NCI-H2029 (cell line): ENCODE results near the gene ATP6V1F.
A peak's percentile ranks its signal among the peaks of the same experiment; 100 is the strongest.

ENCODE experiments used
- DNase-seq: peaks from one replicate; lab custom pipeline; 2025; lab: John Stamatoyannopoulos, UW

The ATP6V1F gene

GRCh38 chr7:128869138-128869943 lies 6.7 kb downstream of the ATP6V1F start:
- peak; percentile 32 for DNase-seq

GRCh38 chr7:128869944-128870285 lies 7.3 kb downstream of the ATP6V1F start:
- no peak for DNase-seq

GRCh38 chr7:128871050-128871449 lies 8.4 kb downstream of the ATP6V1F start:
- no peak for DNase-seq

- no peak for DNase-seq
Measured at GRCh38 chr7:128872394-128872824, 9.8 kb downstream of the ATP6V1F start.

GRCh38 chr7:128873234-128873633 lies 10.6 kb downstream of the ATP6V1F start:
- no peak for DNase-seq

GRCh38 chr7:128874140-128875031 lies 11.7 kb downstream of the ATP6V1F start:
- peak; percentile 85 for DNase-seq

- no peak for DNase-seq
Measured at GRCh38 chr7:128875523-128875948, 12.9 kb downstream of the ATP6V1F start.

- DNase-seq = no peak
Measured at GRCh38 chr7:128876127-128876526, 13.5 kb downstream of the ATP6V1F start.

- DNase-seq = no peak
Measured at GRCh38 chr7:128876586-128876977, 13.9 kb downstream of the ATP6V1F start.

GRCh38 chr7:128876978-128877755 lies 14.5 kb downstream of the ATP6V1F start:
- no peak for DNase-seq

GRCh38 chr7:128877756-128878120 lies 15.1 kb downstream of the ATP6V1F start:
- no peak for DNase-seq

- DNase-seq = no peak
Measured at GRCh38 chr7:128878226-128879105, 15.8 kb downstream of the ATP6V1F start.

GRCh38 chr7:128879461-128879938 lies 16.8 kb downstream of the ATP6V1F start:
- no peak for DNase-seq

GRCh38 chr7:128879939-128880746 lies 17.5 kb downstream of the ATP6V1F start:
- peak; percentile 55 for DNase-seq

- no peak for DNase-seq
Measured at GRCh38 chr7:128880791-128881457, 18.3 kb downstream of the ATP6V1F start.

- no peak for DNase-seq
Measured at GRCh38 chr7:128881458-128882125, 18.9 kb downstream of the ATP6V1F start.

- no peak for DNase-seq
Measured at GRCh38 chr7:128882134-128882533, 19.5 kb downstream of the ATP6V1F start.

GRCh38 chr7:128883622-128884448 lies 21.2 kb downstream of the ATP6V1F start:
- peak; percentile 44 for DNase-seq
